Pancreas (tissue), 10 donors: ENCODE measurements around the gene RAPGEF4. TPM values are rescaled to one million over a fixed set of nuclear protein-coding genes. Genes with fewer than 3 reads are reported as not detected.

Source experiments
- ATAC-seq, 4 donors: fragments of 200-7000 bp; cut with Tn5 transposase; one replicate each; pipeline versions ENCODE4 v1.8.0 to v1.9.1; 2020; ENCODE audit warnings: mild to moderate bottlenecking in 4 of 4, moderate library complexity in 4 of 4
- DNase-seq, 6 donors: peaks; one replicate each; pipeline ENCODE4 v3.0.0-alpha.2; 2020
- FAIRE-seq: peaks from 2 replicates; lab custom pipeline; 2012; peaks lifted over from hg19 to GRCh38; lab: Jason Lieb, UNC
- H3K27ac ChIP-seq, 4 donors: fragments of 200-600 bp; sonication (generic); 1 replicate in 3 of 4; 2 replicates in 1 of 4; pipeline versions ENCODE4 v1.5.0 to v1.8.0; 2020
- H3K27me3 ChIP-seq, 4 donors: fragments of 200-600 bp; one replicate each; pipeline ENCODE4 v1.8.0; 2021
- H3K36me3 ChIP-seq, 3 donors: fragments of 200-600 bp; sonication (generic) in 1 of 3; one replicate each; pipeline versions ENCODE4 v1.5.0 to v1.8.0; 2020 to 2021
- H3K4me1 ChIP-seq, 3 donors: fragments of 200-600 bp; one replicate each; pipeline ENCODE4 v1.8.0; 2021
- H3K4me3 ChIP-seq, 4 donors: fragments of 200-600 bp; sonication (generic) in 2 of 4; one replicate each; pipeline versions ENCODE4 v1.5.0 to v1.8.0; 2020 to 2021
- H3K9me3 ChIP-seq, 4 donors: fragments of 200-600 bp; one replicate each; pipeline ENCODE4 v1.8.0; 2021
- WGBS, 2 donors: extraction: QIAGEN DNeasy Blood & Tissue Kit; methylation state at CpG; one replicate each; pipeline ENCODE4 v1.1.7; 2013; 5-methylcytosine and 5-hydroxymethylcytosine counted together
- intact Hi-C, 3 donors: fragments of 100-400 bp; cut with DNase I; formaldehyde crosslinking; loops; one replicate each; pipeline versions ENCODE4 v1.11.1 to v1.14.2; 2022
- polyA plus RNA-seq, 2 donors: library from polyadenylated mRNA; stranded (reverse); fragments of 200-250 nt; gene quantifications; one replicate each; pipeline ENCODE4 v1.2.3, GENCODE V29; 2013
- total RNA-seq, 6 donors: library from RNA; stranded (reverse); fragmentation: NEBNext Ultra II Directional in 4 of 6; extraction: Animal tissue kit (Norgen Biotek cat#: 25700) in 4 of 6; gene quantifications; one replicate each; pipeline versions ENCODE4 v1.2.1 to v1.2.4, GENCODE V29; 2021 to 2023
- TF ChIP-seq, protein P1 (sequence below), 4 donors: fragments of 200-600 bp; sonication (generic) in 3 of 4; IDR thresholded peaks; one replicate each; pipeline versions ENCODE4 v1.5.0 to v1.8.0; 2021; ENCODE audit warnings: antibody characterized with exemption in 4 of 4
- donor health status: healthy with polysubstance abuse.
- donor health status: DM: no; HTN: no; CAD: no; lungs with moderate emphysema.
- donor health status: DM: no; HTN: no; CAD: no.
- donor health status: control.
- donor health status: control.
- donor health status: Bipolar disorder and iron deficiency.
- donor health status: DM: yes; HTN: yes; CAD: no.
- donor health status: DM: no; HTN: no; CAD: no.
- donor health status: DM: no; HTN: no; CAD: no.
- donor health status: DM: yes; HTN: yes; CAD: no.

The RAPGEF4 gene
- total and polyA plus RNA-seq, 8 donors = 2.1 to 9.0 (median 5.1) TPM

DNA sequence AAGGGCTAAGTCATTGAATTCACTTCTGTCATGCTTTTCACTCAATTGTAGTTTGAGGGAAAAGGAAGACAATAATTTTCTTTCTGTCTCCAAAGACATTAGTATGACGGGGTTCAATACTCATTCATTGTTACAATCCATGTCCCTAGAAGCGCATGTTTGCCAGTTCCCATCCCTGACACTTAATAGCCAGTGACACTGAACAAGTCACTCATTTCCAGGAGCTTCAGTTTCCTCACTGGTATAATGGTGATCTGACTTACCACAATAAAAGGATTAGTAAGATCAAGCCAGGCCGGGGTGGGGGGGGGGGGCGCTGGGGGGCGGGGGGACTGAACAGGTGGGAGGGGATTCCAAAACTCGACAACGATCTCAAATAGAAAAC lies 195.2 kb downstream of the RAPGEF4 start:
- H3K4me3 ChIP-seq = no peak overlapping the region
- no peaks in the 10 kb centered on the region for H3K36me3 ChIP-seq
- DNase-seq (no peak), FAIRE-seq (no peak), ATAC-seq (no peak)
- intact Hi-C loops = loop anchor here in 2 of 3 donors (5.0 kb wide), 1 partner anchor 119 kb away; no protein-coding TSS in a partner anchor
- H3K27me3 ChIP-seq = no peaks in the 10 kb centered on the region
- H3K4me1 ChIP-seq = peaks cover 4 to 37% (median 22%) of the 10 kb centered on the region in 3 donors
- TF ChIP-seq, protein P1, sequence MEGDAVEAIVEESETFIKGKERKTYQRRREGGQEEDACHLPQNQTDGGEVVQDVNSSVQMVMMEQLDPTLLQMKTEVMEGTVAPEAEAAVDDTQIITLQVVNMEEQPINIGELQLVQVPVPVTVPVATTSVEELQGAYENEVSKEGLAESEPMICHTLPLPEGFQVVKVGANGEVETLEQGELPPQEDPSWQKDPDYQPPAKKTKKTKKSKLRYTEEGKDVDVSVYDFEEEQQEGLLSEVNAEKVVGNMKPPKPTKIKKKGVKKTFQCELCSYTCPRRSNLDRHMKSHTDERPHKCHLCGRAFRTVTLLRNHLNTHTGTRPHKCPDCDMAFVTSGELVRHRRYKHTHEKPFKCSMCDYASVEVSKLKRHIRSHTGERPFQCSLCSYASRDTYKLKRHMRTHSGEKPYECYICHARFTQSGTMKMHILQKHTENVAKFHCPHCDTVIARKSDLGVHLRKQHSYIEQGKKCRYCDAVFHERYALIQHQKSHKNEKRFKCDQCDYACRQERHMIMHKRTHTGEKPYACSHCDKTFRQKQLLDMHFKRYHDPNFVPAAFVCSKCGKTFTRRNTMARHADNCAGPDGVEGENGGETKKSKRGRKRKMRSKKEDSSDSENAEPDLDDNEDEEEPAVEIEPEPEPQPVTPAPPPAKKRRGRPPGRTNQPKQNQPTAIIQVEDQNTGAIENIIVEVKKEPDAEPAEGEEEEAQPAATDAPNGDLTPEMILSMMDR (IDR thresholded peaks at IDR 0.05) = no peak
- WGBS, 2 donors = 54 to 57% methylated on average over 7 of the region's 7 CpGs
- no peak overlapping the region for H3K27ac ChIP-seq
- H3K9me3 ChIP-seq = no peaks in the 10 kb centered on the region

DNA sequence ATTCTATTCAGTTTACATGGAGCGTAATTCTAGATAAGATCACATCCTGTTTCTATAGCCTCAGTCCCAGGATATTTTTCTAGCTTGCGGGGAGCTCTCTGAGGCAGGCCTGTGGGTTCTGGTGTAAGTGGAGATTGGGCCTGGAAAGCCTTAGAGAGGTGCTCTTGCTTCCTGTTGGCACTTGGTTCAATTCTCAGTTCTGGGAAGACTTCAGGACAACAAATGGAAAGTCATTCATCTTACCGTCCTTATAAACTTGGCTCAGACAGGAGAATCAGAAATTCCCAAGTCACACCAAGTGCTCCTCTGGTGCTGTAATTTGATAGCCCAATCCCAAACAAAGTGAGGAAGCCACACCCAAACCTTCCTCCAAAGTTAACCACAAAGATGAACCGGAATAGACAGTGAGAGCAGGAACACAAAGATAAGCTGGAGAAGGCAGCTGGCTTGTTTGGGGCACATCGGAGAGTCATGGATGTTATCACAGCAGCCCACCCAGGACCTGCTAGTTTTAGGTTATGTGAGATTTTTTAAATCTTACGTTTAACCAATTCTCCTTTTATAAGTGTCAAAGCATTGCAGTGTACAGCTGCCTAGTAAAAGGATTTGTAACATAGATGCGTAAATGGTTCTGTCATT lies 195.7 kb downstream of the RAPGEF4 start:
- intact Hi-C loops = loop anchor here in 2 of 3 donors (5.0 kb wide), 1 partner anchor 119 kb away; no protein-coding TSS in a partner anchor
- peak in 2 of 4 donors; percentile 6 to 39 for ATAC-seq
- Histone ChIP-seq H3K27ac (peak overlapping the region in 1 of 4 donors; percentile 5), H3K4me1 (peaks cover 4 to 37% (median 22%) of the 10 kb centered on the region in 3 donors), H3K4me3 (no peak overlapping the region), H3K9me3 (no peaks in the 10 kb centered on the region), H3K36me3 (no peaks in the 10 kb centered on the region), H3K27me3 (no peaks in the 10 kb centered on the region)
- TF ChIP-seq, protein P1 (IDR thresholded peaks at IDR 0.05) = no peak
- WGBS, 2 donors = 53 to 59% methylated on average over 7 of the region's 7 CpGs
- FAIRE-seq = no peak
- DNase-seq = no peak

DNA sequence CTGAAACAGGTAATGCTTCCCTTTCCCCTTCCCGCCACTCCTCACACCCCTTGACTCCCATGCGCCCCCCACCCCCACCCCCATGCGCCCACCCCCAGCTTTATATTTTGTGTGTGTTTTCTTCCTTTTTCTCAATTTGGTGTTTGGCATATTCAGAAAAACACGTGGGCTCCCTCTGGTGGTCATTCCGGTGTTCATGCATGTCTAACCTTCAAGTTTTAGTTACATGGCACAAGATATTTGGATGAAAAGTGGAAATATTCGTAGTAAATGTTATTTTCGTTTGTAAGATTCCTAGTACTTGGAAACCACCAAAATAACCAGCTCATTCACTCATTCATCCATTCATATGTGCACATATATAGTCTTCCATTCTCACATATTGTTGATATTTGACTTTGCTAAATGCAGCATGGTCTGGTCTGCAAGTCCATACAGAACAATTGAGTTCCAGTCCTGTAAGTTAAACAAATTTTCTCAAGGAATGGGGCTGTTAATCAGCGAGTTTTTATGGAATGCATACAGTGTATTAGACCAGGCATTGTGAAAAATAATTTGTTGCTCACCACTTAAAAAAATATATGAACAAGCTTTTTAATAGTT lies 196.4 kb downstream of the RAPGEF4 start:
- DNase-seq (peak in 5 of 6 donors; percentile 47 to 82 (median 64)), FAIRE-seq (no peak), ATAC-seq (peak in 3 of 4 donors; percentile 42 to 65 (median 49))
- 1% methylated on average over 8 of the region's 8 CpGs for WGBS, 2 donors
- Histone ChIP-seq H3K27me3 (no peaks in the 10 kb centered on the region), H3K27ac (no peak overlapping the region), H3K4me3 (no peak overlapping the region), H3K9me3 (no peaks in the 10 kb centered on the region), H3K36me3 (no peaks in the 10 kb centered on the region), H3K4me1 (peaks cover 4 to 30% (median 22%) of the 10 kb centered on the region in 3 donors)
- intact Hi-C loops = loop anchor here in 2 of 3 donors (5.0 kb wide), 1 partner anchor 120 kb away; no protein-coding TSS in a partner anchor
- TF ChIP-seq, protein P1 (IDR thresholded peaks at IDR 0.05) = peak; percentile 45 to 56 (median 47)

DNA sequence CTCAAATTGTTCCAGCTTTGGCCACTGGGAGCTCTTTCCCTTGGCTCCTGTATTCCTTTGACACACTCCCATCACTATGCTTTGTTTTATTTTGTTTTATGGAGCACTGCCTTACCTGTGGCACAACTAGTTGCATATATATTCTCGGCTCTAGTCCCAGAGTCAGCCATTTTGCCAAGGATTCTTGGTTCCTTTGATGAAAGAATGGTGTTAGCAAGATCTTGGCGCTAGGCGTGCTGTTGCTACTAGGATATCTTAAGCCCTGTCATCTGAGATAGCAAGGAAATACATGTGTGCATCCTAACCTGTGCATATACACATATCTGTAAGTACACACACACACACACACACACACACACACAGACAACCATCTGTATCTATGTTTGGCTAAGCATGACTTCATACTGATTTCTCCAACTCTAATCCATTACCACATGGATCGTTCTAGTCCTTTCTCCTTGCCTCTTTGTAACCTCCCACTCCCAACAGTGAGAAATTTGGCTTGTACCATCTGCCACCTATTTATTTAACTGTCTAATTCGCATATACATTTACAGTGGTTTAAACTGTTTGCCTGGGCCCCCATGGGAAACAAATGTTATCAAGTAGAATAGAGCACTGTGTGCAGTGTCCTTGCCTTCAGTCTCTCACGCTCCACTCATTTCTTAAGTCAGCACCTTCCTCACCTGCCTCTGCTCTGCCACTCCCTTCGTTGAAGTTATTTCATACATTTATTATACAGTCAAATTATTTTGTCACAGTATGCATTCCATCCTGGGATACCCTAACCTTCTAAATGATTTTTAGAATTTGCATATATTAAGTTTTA lies 202.5 kb downstream of the RAPGEF4 start:
- H3K27ac ChIP-seq = peak overlapping the region in 1 of 4 donors; percentile 31
- intact Hi-C loops = no loop called here
- peaks cover 0 to 6% (median 3%) of the 10 kb centered on the region in 3 donors for H3K4me1 ChIP-seq
- no peaks in the 10 kb centered on the region for H3K27me3 ChIP-seq
- ATAC-seq = peak; percentile 30 to 61 (median 52)
- DNase-seq = no peak
- WGBS, 2 donors = 84 to 90% methylated on average over 7 of the region's 7 CpGs
- H3K4me3 ChIP-seq = no peak overlapping the region
- FAIRE-seq = no peak
- TF ChIP-seq, protein P1 (IDR thresholded peaks at IDR 0.05) = no peak
- H3K9me3 ChIP-seq = no peaks in the 10 kb centered on the region
- no peaks in the 10 kb centered on the region for H3K36me3 ChIP-seq
